ENCODE measurements around the gene FXYD7. TPM values are rescaled to one million over a fixed set of nuclear protein-coding genes. Genes with fewer than 3 reads are reported as not detected.

Gene FXYD7
- total RNA-seq, 1 experiment from 2014 or later: 0.71 TPM

- TF ChIP-seq, protein P1, sequence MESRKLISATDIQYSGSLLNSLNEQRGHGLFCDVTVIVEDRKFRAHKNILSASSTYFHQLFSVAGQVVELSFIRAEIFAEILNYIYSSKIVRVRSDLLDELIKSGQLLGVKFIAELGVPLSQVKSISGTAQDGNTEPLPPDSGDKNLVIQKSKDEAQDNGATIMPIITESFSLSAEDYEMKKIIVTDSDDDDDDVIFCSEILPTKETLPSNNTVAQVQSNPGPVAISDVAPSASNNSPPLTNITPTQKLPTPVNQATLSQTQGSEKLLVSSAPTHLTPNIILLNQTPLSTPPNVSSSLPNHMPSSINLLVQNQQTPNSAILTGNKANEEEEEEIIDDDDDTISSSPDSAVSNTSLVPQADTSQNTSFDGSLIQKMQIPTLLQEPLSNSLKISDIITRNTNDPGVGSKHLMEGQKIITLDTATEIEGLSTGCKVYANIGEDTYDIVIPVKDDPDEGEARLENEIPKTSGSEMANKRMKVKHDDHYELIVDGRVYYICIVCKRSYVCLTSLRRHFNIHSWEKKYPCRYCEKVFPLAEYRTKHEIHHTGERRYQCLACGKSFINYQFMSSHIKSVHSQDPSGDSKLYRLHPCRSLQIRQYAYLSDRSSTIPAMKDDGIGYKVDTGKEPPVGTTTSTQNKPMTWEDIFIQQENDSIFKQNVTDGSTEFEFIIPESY (IDR thresholded peaks at IDR 0.05; ENCODE audit: extremely low read depth, insufficient replicate concordance, low read length): no peak
Observed at GRCh38 chr19:35115177-35115951, 27.7 kb upstream of the FXYD7 start, which contains the start of gene FXYD3 (continued).

DNA sequence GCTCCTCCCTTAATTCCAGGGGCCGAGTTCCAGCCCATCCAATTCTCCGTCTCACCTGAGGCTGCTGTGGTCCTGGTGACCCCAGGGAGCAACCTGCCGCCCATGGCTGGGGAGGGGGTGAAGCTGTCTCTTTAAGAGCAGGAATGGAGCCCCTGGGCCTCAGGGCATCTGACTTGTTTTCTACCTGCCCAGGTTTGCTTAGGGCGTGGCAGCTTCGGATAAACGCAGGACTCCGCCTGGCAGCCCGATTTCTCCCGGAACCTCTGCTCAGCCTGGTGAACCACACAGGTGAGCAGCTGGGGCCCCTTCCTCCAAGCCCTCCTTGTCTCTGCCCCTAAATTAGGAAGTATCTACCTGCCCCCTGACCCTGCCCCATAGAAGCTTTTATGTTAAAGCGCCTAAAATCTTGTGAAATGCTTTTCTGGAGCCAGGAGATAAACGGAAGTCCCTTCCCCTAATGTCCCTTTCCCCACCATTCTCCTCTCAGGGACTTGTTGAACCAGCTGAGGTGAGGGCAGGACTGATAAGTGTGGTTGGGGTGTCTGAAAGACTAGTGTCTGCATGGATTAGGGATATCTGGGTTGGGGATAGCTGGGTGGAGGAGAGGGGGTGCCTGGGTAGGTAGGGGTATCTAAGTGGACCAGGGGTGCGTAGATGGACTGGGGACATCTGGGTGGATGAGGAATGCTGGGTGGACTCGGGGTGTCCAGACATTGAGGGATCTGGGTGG, 26.8 kb upstream of the FXYD7 start:
- no peaks in the 10 kb centered on the region for H3K36me3 ChIP-seq (ENCODE audit: control insufficient read depth in 1 of 2, insufficient read depth in 2 of 2, low read length in 2 of 2)
- peak overlapping the region; percentile 48 for H3K9ac ChIP-seq (ENCODE audit: low read length)
- H3K79me2 ChIP-seq (ENCODE audit: insufficient read depth, low read length): no peaks in the 10 kb centered on the region
- ChIA-PET CTCF (interaction anchor here (0.6 to 2.3 kb wide), 5 partner anchors 8 to 72 kb away, joined by 3 to 11 read pairs (median 7); partner anchors contain the start of gene LGI4), RAD21 (ENCODE audit: low non-redundant PET in 1 of 2, low total read pairs in 2 of 2, uncharacterized antibody in 2 of 2, unreplicated experiment in 2 of 2) (no interaction called here), POLR2A (interaction anchor here (0.7 kb wide), 2 partner anchors 8 to 25 kb away, joined by 3 read pairs; no protein-coding TSS in a partner anchor)
- intact Hi-C loops (cut with micrococcal nuclease): no loop called here
- H3K9me2 ChIP-seq (ENCODE audit: insufficient read depth): no peaks in the 10 kb centered on the region
- no peaks in the 10 kb centered on the region for H3K27me3 ChIP-seq (ENCODE audit: insufficient read depth, low read length)
- H3K4me3 ChIP-seq (replicated peaks in 1 of 2; ENCODE audit: low read depth in 1 of 2, low read length in 2 of 2): peak overlapping the region; percentile 38 to 54
- TF ChIP-seq POLR2AphosphoS5 (IDR thresholded peaks at IDR 0.05; ENCODE audit: low read depth, low read length): peak; percentile 46
- no peak for TF ChIP-seq CTCF (IDR thresholded peaks at IDR 0.05 in 2 of 3, conservative IDR thresholded peaks at IDR 0.05 in 1 of 3; ENCODE audit: borderline replicate concordance in 1 of 3, insufficient read depth in 1 of 3, low read depth in 2 of 3, low read length in 2 of 3)
- no peaks in the 10 kb centered on the region for H4K20me1 ChIP-seq (ENCODE audit: insufficient read depth)
- peaks cover 18 to 41% of the 10 kb centered on the region in 2 experiments for H3K4me1 ChIP-seq (ENCODE audit: control insufficient read depth in 1 of 2, insufficient read depth in 2 of 2, low read length in 2 of 2)
- peak overlapping the region; percentile 81 for H3K4me2 ChIP-seq (ENCODE audit: low read length)
- H3K9me3 ChIP-seq (ENCODE audit: control insufficient read depth in 1 of 2, insufficient read depth in 1 of 2, low read depth in 1 of 2, low read length in 2 of 2): no peaks in the 10 kb centered on the region
- H3K27ac ChIP-seq (ENCODE audit: low read depth, low read length): no peak overlapping the region; the same call in 1 of the 2 replicates
- H2AFZ ChIP-seq (ENCODE audit: low read depth, low read length, poor library complexity, severe bottlenecking): peak overlapping the region; percentile 36
- BruUV-seq (replicated peaks): TSS peak; percentile 71
- ATAC-seq (peak; percentile 47), DNase-seq (ENCODE audit: low read depth, low spot score) (no peak)

Data from HCT116 (cell line).